SK-MEL-5 (cell line): ENCODE results near the gene CFAP299. TPM values are rescaled to one million over a fixed set of nuclear protein-coding genes. Genes with fewer than 3 reads are reported as not detected.

Experiments
- DNase-seq: peaks from one replicate; pipeline ENCODE4 v3.0.0-alpha.2; 2016; ENCODE audit warnings: low read depth, low spot score
- in situ Hi-C: cut with HindIII; loops from 2 replicates; pipeline ENCODE4 v1.10.0; 2016; ENCODE audit warnings: low sequenced_read_pairs, high pct_unique_total_duplicates, low pct_unique_long_range_greater_than_20kb
- total RNA-seq: library from RNA; depleted of rRNA; stranded (reverse); fragments of >200 nt; shearing (Covaris generic); gene quantifications from 2 replicates; pipeline ENCODE4 v1.2.3, GENCODE V29; 2014

The CFAP299 gene
- total RNA-seq, 1 experiment from 2014 or later = not detected

DNA sequence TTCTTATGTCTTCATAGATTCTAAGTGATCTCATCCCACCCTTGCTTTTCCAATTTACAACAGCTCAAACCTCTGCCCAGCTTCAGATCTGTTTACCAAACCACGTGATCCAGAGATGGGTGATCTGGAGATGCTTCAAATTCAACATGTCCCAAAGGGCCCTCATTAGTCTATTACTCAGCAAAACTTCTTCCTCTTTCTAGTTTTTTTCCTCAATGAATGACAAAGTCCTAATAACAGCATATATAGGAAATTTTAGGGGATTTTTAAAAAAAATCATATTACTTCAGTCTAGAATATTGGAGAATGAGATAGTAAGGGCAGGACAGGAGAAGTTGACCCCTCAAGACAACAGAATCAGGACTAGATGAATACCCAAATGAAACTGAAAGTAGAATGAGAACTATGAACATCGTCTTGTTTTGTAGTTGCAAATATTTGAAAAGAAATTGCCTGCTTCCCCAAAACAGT lies 127.1 kb downstream of the CFAP299 start:
- DNase-seq = no peak
- in situ Hi-C loops = no loop called here

DNA sequence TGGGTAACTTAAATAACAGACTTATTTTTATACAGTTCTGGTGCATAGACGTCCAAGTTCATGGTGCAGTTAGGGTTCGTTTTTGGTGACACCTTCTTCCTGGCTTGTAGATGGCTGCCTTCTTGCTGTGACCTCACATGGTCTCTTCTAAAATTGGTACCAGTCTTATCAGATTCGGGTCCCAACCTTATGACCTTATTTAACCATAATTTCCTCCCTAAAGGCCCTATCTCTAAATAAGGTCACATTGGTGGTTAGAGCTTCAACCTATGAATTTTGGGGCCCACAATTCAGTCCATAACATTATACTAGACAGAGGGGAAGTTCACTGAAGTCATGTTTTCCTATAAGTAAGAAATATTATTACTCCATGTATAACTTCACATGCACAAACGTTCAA lies 128.0 kb downstream of the CFAP299 start:
- DNase-seq = no peak
- in situ Hi-C loops = no loop called here

DNA sequence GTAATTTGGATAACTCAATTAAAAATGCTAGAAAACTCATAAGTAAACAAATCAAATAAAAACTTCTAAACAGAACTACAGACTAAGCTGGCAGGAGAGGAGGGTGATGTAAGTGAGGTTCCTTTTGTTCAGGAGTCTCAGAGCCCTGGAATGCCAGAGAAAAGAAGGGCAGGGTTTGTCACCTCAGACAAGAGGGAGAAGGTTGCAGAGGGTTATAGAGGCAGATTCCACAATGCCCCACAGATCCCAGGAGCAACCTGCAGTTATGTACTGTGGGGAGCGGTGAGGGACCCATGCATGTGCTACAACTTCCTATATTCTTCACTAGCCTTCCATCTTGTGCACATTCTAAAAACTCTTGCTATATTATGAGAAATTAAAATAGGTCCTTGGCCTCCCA lies 129.7 kb downstream of the CFAP299 start:
- no peak for DNase-seq
- in situ Hi-C loops = no loop called here

DNA sequence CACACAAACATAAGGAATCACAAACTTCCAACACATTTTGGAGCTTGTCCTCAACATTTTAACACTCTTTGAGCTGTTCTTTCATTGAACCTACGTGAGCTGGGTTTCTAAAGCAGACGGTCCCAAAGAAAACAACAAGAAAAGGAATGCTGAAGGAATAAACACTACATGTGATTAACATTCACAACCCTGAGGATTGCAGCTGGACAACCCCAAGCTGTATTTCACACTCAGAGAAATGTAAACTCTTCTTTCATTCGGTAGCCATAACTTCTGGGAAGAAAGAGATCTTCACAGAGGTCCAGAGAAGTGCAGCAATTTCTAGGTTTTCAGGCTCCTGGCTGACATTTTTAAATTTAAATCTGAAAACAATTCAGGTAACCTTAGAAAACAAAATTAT lies 130.2 kb downstream of the CFAP299 start:
- in situ Hi-C loops = no loop called here
- DNase-seq = no peak

DNA sequence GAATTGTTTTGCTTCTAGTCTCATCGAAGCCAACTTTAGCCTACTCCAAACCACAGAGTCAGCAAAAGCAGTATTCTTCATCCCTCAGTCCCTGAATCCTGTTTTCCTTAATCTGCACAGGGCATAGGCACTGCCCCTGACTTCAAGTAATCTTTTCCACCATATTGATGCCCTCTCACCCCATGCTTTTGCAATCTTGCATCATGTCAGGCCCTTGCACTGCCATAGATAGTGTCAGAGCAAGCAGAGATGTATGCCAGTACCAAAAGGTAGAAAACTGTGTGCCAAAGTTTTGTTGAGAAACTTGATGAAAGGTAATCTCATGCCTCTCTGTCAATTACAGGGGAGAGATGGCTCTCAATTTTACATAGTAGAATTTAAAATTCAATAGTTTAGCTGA lies 131.1 kb downstream of the CFAP299 start:
- in situ Hi-C loops = no loop called here
- DNase-seq = no peak

GRCh38 chr4:80471756-80472155 lies 136.2 kb downstream of the CFAP299 start:
- no peak for DNase-seq
- in situ Hi-C loops = no loop called here

DNA sequence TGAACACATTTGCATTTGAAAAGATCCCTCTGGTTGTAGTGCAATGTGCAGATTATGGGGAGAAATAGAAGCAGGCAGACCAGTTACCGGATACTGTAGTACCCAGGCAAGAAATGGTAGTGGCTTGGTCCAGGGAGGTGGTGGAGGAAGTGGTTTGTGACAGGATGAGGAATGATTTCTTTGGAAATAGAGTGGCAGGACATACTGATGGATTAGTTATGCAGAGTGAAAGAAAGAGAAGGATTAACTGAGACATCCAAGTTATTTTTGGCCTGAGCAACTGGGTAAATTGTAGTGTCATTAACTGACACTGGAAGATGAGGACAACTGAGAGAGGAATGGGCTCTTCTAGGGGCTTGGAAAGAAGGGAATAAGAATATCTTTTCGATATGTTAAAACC lies 139.7 kb downstream of the CFAP299 start:
- in situ Hi-C loops = no loop called here
- no peak for DNase-seq

DNA sequence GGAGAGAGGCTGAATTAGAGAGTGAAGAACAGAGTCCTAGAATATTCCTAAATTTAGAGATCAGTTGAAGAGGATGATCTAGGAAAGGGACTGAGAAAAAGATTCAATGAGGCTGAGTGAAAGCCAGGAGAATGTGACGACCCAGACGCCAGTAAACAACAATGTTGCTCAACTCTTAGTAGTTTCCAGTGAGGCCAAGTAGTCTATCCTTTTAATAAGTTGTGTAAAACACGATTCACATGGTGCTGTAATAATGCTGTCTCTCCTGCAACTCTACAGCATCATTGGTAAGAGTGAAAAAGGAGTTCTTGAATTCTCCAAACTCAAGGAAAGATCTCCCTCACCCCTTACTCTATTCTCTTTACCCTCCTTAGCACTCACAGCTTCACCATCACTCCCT lies 140.3 kb downstream of the CFAP299 start:
- in situ Hi-C loops = no loop called here
- no peak for DNase-seq

GRCh38 chr4:80484712-80485111 lies 149.2 kb downstream of the CFAP299 start:
- no peak for DNase-seq
- in situ Hi-C loops = no loop called here

GRCh38 chr4:80486603-80487002 lies 151.1 kb downstream of the CFAP299 start:
- no peak for DNase-seq
- in situ Hi-C loops = no loop called here

DNA sequence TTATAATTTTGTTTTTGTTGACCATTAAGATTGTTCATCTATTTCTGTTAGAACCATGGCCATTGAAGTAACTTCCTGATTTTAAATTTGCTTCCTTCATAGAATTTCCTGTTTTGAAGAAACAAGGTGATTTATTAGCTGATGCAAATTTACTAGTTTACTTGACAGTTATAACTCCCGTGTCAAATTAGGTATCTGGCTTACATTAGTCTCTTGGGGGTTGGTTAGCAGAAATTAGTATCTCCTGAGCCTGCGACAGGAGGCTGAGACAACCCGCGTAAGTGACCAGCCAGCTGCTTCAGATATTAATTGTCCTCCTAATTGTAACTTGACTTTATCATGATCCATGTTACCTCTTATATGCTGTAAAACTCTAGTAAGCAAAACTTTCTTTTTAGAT lies 154.3 kb downstream of the CFAP299 start:
- in situ Hi-C loops = no loop called here
- no peak for DNase-seq

- in situ Hi-C loops = no loop called here
- no peak for DNase-seq
These were observed 157.2 kb downstream of the CFAP299 start for GRCh38 chr4:80492761-80493160.

DNA sequence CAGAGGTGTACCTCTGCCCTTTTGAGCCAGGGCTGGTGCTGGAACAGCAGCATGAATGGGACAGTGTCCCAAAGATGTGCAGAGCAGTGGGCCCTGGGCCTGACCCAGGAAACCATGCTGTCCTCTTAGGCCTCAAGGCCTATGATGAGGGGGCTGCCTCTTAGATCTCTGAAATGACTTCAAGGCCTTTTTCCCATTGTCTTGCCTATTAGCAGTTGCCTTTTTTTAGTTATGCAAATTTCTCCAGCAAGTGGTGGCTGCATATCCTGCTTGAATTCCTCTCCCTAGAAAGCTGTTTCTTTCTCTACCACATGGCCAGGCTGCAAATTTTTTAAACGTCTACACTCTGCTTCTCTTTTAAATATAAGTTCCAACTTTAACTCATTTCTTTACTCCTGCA lies 160.3 kb downstream of the CFAP299 start:
- DNase-seq = no peak
- in situ Hi-C loops = no loop called here

DNA sequence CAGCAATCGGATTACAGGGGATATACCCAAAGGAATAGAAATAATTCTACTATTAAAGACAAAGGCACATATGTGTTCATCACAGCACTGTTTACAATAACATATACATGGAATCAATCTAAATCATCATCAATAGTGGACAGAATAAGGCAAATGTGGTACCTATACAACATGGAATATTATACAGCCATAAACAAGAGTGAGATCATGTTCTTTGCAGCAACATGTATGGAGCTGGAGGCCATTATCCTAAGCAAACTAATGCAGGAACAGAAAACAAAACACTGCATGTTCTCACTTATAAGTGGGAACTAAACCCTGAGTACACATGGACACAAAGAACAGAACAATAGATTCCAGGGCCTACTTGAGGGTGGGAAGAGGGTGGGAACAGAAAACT lies 163.2 kb downstream of the CFAP299 start:
- in situ Hi-C loops = no loop called here
- no peak for DNase-seq

DNA sequence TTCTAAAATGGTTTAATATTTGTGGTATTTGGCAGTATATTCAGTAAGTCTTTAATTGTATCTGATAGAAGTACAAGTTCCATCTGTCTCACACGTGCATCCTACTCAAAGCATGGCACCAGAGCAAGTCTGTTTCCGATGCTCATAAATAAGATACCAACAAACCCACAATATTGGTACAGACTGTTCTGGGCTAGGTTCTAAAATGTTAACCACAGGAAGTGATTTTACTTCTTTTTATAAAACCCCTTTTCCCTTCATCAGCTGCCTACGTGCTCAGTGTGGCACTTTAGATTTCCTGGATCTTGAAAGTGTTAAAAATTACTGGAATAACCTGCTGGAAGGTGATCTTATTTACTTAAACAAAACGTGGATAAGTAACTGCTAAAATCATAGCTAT lies 165.1 kb downstream of the CFAP299 start:
- DNase-seq = no peak
- in situ Hi-C loops = no loop called here

GRCh38 chr4:80507077-80507476 lies 171.5 kb downstream of the CFAP299 start:
- no peak for DNase-seq
- in situ Hi-C loops = no loop called here

GRCh38 chr4:80507507-80507906 lies 172.0 kb downstream of the CFAP299 start:
- DNase-seq = no peak
- in situ Hi-C loops = no loop called here

- in situ Hi-C loops = no loop called here
- DNase-seq = no peak
These were observed 180.0 kb downstream of the CFAP299 start for GRCh38 chr4:80515496-80515895.

DNA sequence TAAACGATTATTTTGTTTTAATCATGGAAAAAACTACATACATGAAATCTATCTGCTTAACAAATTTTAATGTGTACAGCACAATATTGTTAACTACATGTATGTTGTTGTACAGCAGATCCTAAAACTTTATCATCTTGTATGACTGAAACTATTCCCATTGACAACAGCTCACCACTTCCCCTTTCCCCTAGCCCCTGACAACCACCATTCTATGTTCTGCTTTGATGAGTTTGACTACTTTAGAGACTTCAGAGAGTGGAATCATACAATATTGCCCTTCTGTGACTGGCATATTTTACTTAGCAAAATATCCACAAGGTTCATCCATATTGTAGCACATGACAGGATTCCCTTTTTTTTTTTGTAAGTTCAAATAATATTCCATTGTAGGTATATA lies 185.9 kb downstream of the CFAP299 start:
- in situ Hi-C loops = no loop called here
- no peak for DNase-seq

DNA sequence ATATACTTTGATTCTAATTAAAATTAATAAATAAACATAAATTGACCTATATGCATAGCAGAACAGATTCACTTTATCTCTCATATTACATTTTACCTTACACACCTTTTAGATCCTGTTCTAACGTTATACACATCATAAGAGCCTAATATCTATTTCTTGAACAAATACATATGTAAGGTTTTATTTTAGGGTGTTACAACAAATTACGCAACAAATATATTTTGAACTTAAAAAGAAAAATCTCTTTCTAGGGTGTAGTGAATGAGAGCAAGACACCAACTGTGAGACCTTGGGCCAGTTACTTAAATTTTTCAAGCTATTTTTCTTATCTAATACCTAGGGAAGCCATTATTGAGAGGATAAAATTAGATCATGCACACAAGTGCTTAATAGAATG lies 191.2 kb downstream of the CFAP299 start:
- in situ Hi-C loops = no loop called here
- DNase-seq = no peak
